ENCODE data around the gene SLAIN1.

SLAIN1 gene

DNA sequence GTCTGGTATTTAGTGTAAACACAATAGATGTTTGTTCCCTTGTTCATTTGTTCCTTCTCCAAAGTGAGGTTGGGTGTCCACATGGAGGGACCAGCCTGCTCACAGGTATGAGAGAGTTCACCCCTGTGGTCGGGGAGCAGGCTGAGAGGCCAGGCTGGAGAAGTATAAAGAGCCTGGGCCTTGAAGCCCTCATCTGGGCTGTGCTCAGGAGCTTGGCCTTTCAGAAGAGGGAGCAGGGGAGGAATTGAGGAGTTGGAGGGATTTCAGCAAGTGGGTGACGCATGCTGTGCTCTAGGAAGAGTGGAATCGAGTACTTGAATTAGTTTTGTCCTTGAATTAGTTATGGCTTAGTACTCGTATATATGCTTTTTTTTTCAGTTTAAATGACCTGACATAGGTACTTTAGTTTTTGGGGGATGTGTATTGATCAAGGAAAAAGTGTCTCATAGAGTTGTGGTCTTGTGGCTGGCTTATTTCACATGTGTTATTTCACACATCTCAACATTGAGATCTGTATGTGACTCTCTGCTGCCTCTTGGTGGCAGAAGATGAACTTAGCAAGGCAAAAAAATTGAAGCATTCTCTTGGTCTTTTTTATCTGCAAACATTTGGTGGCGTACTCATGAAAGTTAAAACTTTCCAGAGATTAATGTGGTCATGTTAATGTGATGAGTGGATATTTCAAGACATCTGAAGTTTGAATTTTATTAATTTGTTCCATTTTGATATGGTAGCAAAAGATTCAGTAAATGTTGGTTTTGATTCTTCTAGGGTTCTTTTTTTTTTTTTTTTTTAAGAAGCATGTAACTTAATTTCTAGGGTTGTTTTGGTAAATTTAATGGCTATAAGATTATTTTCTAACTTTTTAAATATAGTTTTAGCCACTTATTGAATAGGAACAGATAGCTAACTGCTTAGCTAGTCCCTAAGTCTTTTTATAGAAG is 54.3 kb downstream of the SLAIN1 start:
- peak in 1 of 3 donors; percentile 8 for DNase-seq (ENCODE audit: low read depth in 3 of 3, low spot score in 1 of 3)

DNA sequence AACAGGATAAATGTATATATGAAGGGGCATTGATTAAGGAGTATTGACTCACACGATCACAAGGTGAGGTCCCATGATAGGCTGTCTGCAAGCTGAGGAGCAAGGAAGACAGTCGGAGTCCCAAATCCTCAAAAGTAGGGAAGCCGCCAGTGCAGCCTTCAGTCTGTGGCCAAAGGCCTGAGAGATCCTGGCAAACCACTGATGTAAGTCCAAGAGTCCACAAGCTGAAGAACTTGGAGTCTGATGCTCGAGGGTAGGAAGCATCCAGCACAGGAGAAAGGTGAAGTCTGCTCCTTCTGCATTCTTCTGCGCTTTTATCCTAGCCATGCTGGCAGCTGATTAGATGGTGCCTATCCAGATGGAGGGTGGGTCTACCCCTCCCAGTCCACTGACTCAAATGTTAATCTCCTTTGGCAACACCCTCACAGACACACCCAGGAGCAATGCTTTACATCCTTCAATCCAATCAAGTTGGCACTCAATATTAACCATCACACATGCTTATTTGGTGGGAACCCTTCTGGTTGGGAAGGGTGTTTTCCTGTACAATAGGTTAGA is 55.1 kb downstream of the SLAIN1 start:
- DNase-seq (ENCODE audit: low read depth in 3 of 3, low spot score in 1 of 3): no peak

DNA sequence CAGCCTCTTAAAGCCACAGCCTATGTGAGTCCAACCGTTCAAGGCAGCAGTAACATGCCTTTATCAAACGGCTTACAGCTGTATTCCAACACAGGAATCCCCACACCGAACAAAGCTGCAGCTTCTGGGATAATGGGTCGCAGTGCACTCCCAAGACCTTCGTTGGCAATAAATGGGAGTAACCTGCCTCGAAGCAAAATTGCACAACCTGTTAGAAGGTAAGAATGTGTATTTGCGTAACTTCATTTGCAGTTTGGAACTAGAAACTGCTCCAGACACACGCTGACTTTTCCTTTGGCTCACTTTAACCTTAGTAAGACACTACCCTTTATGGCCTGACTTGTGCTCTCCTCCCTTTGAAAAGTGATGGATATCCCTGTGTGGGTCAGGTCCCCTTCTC is 63.4 kb downstream of the SLAIN1 start:
- no peak for DNase-seq (ENCODE audit: low read depth in 3 of 3, low spot score in 1 of 3)

DNA sequence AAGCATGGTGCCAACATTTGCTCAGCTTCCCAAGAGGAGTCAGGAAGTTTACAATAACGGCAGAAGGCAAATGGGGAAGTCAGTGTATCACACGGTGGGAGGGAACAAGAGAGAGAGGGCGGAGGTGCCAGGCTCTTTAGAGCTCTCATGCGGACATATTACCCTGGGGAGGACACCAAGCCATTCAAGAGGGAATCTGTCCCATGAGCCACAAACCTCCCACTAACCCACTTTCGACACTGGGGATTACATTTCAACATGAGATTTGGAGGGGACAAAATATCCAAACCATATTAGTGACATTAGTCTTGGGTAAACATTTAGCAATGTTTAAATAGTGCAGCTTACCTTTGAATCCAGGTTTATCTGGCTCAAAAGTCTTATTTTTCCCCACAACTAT is 69.9 kb downstream of the SLAIN1 start:
- no peak for DNase-seq (ENCODE audit: low read depth in 3 of 3, low spot score in 1 of 3)

DNA sequence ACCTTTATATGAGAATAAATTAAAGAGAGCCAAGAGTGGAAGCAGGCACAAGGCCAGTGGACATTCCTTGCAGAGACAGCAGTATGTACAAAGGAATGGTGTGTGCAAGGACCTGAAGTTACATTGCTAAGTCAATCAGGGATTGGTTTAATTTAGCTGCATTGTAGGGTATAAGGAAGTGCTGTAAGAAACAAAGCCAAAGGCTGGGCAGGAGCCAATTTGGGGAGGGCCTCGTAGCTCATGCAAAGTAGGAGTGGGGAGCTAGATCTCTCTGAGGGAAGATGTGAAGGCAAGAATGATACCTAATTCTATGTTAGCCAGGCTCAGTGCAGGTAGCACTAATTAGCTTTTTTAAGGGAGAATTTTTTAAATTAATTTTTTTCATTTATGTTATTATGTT is 76.7 kb downstream of the SLAIN1 start:
- DNase-seq (ENCODE audit: low read depth in 3 of 3, low spot score in 1 of 3): no peak

DNA sequence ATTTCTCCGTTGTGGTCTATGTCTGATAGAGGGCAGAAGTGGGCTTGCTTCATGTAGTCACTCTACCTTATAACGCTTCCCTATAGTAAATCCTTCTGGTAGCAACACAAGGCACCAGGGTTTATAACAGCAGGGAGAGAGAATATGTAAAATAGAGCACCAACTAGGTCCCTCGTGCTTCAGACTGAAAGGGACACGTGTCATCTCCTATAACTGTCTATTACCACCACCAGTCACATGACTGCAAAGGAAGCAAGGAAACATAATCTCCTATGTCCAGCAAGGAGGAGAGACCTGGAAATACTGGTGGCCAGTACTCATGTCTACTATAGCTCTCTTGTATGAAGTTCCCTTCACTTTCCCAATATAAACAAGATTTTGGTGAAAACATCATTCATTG is 79.2 kb downstream of the SLAIN1 start:
- no peak for DNase-seq (ENCODE audit: low read depth in 3 of 3, low spot score in 1 of 3)

DNA sequence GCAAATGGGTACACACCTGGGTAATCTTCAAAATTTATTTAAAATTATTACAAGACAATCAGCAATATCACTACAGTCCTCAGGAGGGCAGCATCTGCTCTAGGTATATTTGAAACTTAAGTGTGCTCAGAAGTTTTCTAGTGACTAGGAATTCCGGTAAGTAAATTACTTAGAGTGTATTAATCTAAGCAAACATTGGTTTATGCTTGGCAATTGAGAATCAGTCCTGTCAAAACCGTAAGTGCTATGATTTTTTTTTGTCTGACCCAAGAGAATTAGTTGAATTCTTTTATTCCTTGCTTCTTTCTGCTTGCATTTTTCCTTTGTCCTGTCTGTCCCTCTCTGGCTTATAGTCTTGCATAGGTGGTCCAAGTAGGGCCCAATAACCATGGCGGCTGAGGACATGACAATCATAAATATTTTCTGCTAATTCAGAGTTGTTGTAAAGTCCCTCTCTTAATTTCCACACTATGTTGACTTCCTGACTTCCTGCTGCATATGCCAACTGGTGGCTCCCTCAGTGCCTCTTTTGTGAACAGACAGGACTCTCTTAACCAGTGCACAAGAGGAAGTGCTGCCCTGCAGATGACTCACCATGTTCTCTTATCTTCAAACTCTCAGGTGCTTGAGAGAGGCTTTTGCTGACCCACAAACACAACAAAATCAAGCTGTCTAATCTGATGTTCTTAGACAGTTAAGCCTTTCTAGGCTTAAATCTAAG is 82.2 kb downstream of the SLAIN1 start:
- no peak for DNase-seq (ENCODE audit: low read depth in 3 of 3, low spot score in 1 of 3)

DNA sequence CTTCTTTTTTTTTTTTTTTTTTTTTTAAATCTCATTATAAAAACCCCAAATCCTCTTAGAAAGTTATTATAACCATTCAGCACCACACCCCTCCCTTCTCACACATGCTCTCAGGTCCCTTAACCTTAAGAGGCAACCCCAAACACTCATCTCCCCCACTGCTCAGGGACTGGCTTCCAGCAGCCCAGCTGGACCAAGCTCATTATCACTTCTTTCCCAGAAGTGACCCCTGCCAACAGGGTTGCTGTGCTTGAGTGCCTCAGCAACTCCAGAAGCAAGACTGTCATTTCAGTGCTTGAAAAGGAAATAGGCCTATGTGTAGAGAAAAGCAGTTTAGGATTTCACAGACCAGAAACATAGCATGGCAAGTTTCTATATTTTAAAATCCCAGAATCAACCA is 84.3 kb downstream of the SLAIN1 start:
- no peak for DNase-seq (ENCODE audit: low read depth in 3 of 3, low spot score in 1 of 3)

DNA sequence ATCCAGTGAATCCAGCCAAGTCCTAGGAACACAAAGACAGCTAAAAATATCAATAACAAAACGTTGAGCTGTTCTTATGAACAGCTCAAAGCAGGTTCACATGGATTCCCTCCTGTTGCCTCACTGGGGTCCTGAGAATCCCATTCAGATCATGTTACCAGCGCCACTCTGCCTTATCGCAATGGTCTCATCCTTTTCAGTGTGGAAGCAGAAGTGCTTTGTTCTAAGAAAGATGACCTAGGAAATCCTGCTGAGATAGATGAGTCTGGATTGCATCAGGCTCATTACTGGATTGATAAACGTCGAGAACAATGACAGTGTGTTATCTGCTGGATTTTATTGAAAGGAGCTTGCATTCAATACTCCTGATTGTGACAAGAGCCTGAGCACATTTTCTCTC is 87.0 kb downstream of the SLAIN1 start:
- DNase-seq (ENCODE audit: low read depth in 3 of 3, low spot score in 1 of 3): no peak

DNA sequence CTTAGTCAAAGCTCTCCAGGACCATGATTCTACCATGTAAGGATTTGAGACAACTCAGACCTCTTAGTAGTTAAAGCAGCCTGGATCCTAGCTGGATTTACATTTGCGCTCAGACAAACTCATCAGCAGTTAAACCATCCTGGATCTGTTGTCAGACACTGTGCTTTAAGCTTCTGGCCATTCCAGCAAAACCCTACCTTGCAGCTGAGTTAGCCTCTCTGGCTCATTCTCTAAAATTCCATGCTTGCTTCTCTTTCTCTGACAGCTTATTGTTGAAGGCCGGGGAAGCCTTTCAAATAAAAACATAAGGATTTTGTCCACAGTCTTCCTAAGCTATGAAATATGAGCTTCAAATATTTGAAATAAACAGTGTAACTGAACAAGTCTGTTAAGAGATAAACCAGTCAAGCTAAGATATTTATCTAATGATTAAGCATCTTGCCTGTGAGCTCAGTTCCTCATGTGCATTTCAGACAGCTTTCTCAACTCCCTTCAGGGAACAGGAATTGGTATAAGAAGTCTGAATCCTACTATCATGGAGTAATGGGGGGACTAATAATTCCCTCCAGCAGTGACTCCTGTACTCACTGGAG is 89.3 kb downstream of the SLAIN1 start:
- no peak for DNase-seq (ENCODE audit: low read depth in 3 of 3, low spot score in 1 of 3)

DNA sequence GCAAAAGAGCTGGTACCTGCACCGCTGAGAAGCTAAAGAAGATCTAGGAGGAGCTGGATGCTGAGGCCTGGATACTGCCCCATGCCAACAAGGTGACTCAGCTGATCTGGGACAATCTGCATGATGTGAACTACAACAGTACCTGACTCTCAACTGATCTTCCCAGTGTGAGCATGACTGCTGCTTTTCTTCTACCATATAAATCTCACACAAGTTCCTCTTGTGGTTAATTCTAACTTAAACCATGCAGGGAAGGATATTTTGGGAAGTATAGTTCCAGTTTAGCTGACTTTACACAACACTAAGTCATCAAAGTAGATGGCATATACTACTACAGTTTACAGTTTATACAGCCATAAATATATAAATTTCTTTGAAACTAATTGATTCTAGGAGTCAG is 91.9 kb downstream of the SLAIN1 start:
- DNase-seq (ENCODE audit: low read depth in 3 of 3, low spot score in 1 of 3): no peak

DNA sequence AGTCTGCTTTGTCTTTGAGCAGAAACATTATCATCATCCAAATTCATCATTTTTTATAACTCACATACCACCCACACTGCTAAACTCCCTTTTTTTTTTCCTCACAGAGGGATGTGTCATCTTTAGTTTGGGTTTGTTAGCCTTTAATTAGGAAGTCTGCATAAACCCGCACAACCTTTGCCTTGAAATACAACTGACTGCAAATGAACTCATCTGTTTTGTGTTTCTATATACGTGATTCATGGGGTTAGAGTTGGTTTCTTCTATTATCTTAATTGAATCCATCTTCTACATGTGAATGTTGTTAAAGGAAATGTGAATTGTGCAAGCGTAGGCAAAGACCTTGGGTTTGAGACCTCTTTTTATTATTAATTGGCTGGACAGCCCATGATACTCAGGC is 102.7 kb downstream of the SLAIN1 start:
- no peak for DNase-seq (ENCODE audit: low read depth in 3 of 3, low spot score in 1 of 3)

- no peak for DNase-seq (ENCODE audit: low read depth in 3 of 3, low spot score in 1 of 3)
These were observed 109.0 kb downstream of the SLAIN1 start for GRCh38 chr13:77806518-77806917.

GRCh38 chr13:77807431-77808135 is 110.1 kb downstream of the SLAIN1 start:
- no peak for DNase-seq (ENCODE audit: low read depth in 3 of 3, low spot score in 1 of 3)

DNA sequence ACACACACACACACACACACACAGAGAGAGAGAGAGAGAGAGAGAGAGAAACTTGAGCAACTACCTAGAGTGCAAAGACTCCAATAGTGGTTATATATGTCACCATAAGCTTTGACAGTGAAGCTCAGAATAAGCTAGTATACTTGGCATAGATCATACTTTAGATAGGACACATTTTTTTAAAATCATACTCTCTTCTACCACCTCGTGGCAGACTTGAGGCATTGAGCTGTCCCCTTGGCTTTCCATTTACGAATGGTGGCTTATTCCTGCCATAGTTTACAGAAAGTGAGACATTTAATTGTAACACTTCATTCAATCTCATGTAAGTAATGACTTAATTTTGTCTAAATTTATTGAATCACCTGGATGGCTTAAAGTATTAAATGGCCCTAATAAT is 112.9 kb downstream of the SLAIN1 start:
- no peak for DNase-seq (ENCODE audit: low read depth in 3 of 3, low spot score in 1 of 3)

DNA sequence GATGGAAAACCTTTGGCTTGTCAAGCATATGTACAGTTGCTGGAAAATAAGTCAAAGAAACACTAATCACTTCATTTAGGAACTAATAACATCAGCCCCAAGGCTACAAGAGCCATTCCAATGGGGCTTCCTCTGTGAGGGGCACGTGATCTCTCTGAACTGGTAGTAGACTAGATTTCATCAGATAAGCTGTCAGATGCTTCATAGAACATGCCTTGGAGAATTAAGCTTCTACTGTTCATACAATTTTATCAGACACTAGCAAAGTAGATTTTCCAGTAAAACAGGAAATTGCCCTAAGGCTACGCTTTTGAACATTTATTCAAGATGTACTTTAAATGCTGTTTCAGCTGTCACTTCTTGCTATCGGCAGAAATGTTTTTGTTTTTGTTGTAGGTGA is 113.4 kb downstream of the SLAIN1 start:
- no peak for DNase-seq (ENCODE audit: low read depth in 3 of 3, low spot score in 1 of 3)

DNA sequence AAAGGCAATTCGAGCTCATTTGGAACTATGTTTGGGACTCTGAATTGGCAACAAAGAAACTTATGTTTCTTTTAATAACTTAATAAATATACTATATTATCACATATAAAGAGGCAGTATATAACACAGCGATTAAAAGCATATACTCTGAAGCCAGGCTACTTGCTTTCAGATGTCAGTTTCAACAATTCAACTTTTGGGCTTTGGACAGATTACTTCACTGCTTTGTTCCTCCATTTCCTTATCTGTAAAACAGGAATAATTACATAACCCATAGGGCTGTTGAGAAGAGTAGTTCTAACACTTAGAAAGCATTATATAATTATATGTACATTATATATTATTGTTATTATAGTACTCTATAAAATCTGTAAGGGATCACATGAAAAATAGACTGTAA is 113.9 kb downstream of the SLAIN1 start:
- no peak for DNase-seq (ENCODE audit: low read depth in 3 of 3, low spot score in 1 of 3)

GRCh38 chr13:77811981-77812380 is 114.5 kb downstream of the SLAIN1 start:
- DNase-seq (ENCODE audit: low read depth in 3 of 3, low spot score in 1 of 3): no peak
